Endothelial cell of umbilical vein (primary cell): ENCODE measurements around the gene TOR4A. TPM values are rescaled to one million over a fixed set of nuclear protein-coding genes. Genes with fewer than 3 reads are reported as not detected.

Experiments used
- BruUV-seq: library from RNA; stranded (reverse); fragments of 400-500 nt; replicated peaks from 2 replicates; lab custom pipeline; 2021; lab: Mats Ljungman, UMichigan
- CTCF ChIA-PET: fragments of 300-600, 350-600 bp; sonication (Branson Sonifier 250); formaldehyde crosslinking; loops from one replicate; lab custom pipeline; 2021; ENCODE audit warnings: antibody characterized with exemption, inconsistent platforms; lab: Charles Lee
- POLR2A ChIA-PET: fragments of 300-600, 350-600 bp; sonication (Branson Sonifier 250); formaldehyde crosslinking; loops from one replicate; lab custom pipeline; 2021; ENCODE audit warnings: antibody characterized with exemption, inconsistent platforms; lab: Charles Lee
- DNase-seq: peaks from one replicate; pipeline ENCODE4 v3.0.0-alpha.2; 2011; ENCODE audit warnings: low read depth, low spot score
- FAIRE-seq: peaks from 2 replicates; lab custom pipeline; 2011; peaks lifted over from hg19 to GRCh38; lab: Jason Lieb, UNC
- H2AFZ ChIP-seq: 2 replicates; pipeline ENCODE4 v1.6.0; 2012; ENCODE audit warnings: low read depth, low read length, control low read depth, inconsistent platforms
- H3K27ac ChIP-seq: 2 replicates; pipeline ENCODE4 v1.5.1; 2011; ENCODE audit warnings: low read depth, mild to moderate bottlenecking, control low read depth, low read length, moderate library complexity; ENCODE audit not compliant: insufficient read depth
- H3K27me3 ChIP-seq, 2 experiments: 2 replicates each; pipeline versions ENCODE4 v1.6.0 to v1.6.1; 2011; ENCODE audit warnings: low read length in 2 of 2, mixed read lengths in 1 of 2; ENCODE audit not compliant: control insufficient read depth in 2 of 2, insufficient read depth in 2 of 2
- H3K36me3 ChIP-seq, 2 experiments: 2 replicates in 1 of 2; 3 replicates in 1 of 2; pipeline ENCODE4 v1.5.1; 2011; ENCODE audit warnings: low read length in 2 of 2, mild to moderate bottlenecking in 1 of 2, moderate library complexity in 1 of 2; ENCODE audit not compliant: control insufficient read depth in 2 of 2, insufficient read depth in 2 of 2; ENCODE audit errors: extremely low read depth in 1 of 2
- H3K4me1 ChIP-seq: 3 replicates; pipeline ENCODE4 v1.5.1; 2011; ENCODE audit warnings: mild to moderate bottlenecking, low read length; ENCODE audit not compliant: control insufficient read depth, insufficient read depth; ENCODE audit errors: extremely low read depth
- H3K4me2 ChIP-seq: 2 replicates; pipeline ENCODE4 v1.6.1; 2011; ENCODE audit warnings: low read length, control low read depth, mixed read lengths; ENCODE audit not compliant: insufficient read depth
- H3K4me3 ChIP-seq, 3 experiments: fragments of 200-600 bp in 1 of 3; sonication (generic), shearing (Covaris generic) in 1 of 3; replicated peaks in 1 of 3; 2 replicates each; pipeline ENCODE4 v1.5.1; 2011 to 2016; ENCODE audit warnings: control low read depth in 3 of 3, low read length in 3 of 3, mild to moderate bottlenecking in 2 of 3, inconsistent platforms in 1 of 3, low read depth in 1 of 3, moderate library complexity in 1 of 3; ENCODE audit not compliant: insufficient read depth in 1 of 3
- H3K79me2 ChIP-seq: 2 replicates; pipeline ENCODE4 v1.6.0; 2012; ENCODE audit warnings: low read length, inconsistent platforms; ENCODE audit not compliant: control insufficient read depth, insufficient read depth
- H3K9ac ChIP-seq: replicated peaks from 2 replicates; pipeline ENCODE3; 2011; ENCODE audit warnings: low read length, control low read depth; ENCODE audit not compliant: insufficient read depth; ENCODE audit errors: extremely low read depth
- H3K9me1 ChIP-seq: replicated peaks from 3 replicates; pipeline ENCODE4 v1.6.0; 2011; ENCODE audit warnings: mild to moderate bottlenecking, low read length; ENCODE audit not compliant: control insufficient read depth, insufficient read depth; ENCODE audit errors: extremely low read depth
- H3K9me3 ChIP-seq: replicated peaks from 2 replicates; pipeline ENCODE4 v1.5.1; 2012; ENCODE audit warnings: low read length, inconsistent platforms; ENCODE audit not compliant: control insufficient read depth, insufficient read depth
- H4K20me1 ChIP-seq: replicated peaks from 2 replicates; pipeline ENCODE3; 2011; ENCODE audit warnings: mild to moderate bottlenecking, low read length; ENCODE audit not compliant: control insufficient read depth, insufficient read depth; ENCODE audit errors: extremely low read depth
- EZH2 ChIP-seq: IDR thresholded peaks from 2 replicates; pipeline ENCODE4 v1.6.1; 2012; ENCODE audit warnings: borderline replicate concordance, low read depth, mild to moderate bottlenecking, moderate library complexity, low read length, inconsistent platforms; ENCODE audit not compliant: severe bottlenecking
- FOS ChIP-seq: IDR thresholded peaks from 2 replicates; pipeline ENCODE4 v1.6.1; 2011; ENCODE audit warnings: mild to moderate bottlenecking, low read length, moderate library complexity, borderline replicate concordance; ENCODE audit not compliant: insufficient read depth
- GATA2 ChIP-seq: IDR thresholded peaks from 2 replicates; pipeline ENCODE4 v1.7.0; 2011; ENCODE audit warnings: low read depth, mild to moderate bottlenecking, moderate library complexity, mixed read lengths, low read length; ENCODE audit not compliant: insufficient read length, insufficient read depth
- JUN ChIP-seq: IDR thresholded peaks from 2 replicates; pipeline ENCODE4 v1.6.1; 2011; ENCODE audit warnings: borderline replicate concordance, low read depth; ENCODE audit not compliant: insufficient read length, insufficient read depth
- MYC ChIP-seq: IDR thresholded peaks from one replicate; pipeline ENCODE4 v1.6.1; 2011; ENCODE audit warnings: mild to moderate bottlenecking, low read depth, low read length
- POLR2A ChIP-seq: IDR thresholded peaks from 2 replicates; pipeline ENCODE4 v1.6.1; 2012; ENCODE audit warnings: low read depth, mild to moderate bottlenecking, control low read depth, low read length
- POLR2AphosphoS5 ChIP-seq: IDR thresholded peaks from 2 replicates; pipeline ENCODE4 v1.6.1; 2012; ENCODE audit warnings: low read depth, mild to moderate bottlenecking, control low read depth, low read length, moderate library complexity; ENCODE audit not compliant: insufficient read depth
- dilution Hi-C: fragments of 300-500 bp; cut with MboI; formaldehyde crosslinking; loops from one replicate; pipeline ENCODE4 v1.15.0; 2019; ENCODE audit warnings: low sequenced_read_pairs; ENCODE audit not compliant: extremely low pct_ligation_motif_present
- intact Hi-C: fragments of 100-400 bp; cut with micrococcal nuclease; formaldehyde crosslinking; loops from one replicate; pipeline ENCODE4 v1.10.0; 2022
- polyA plus RNA-seq, 4 experiments: library from polyadenylated mRNA; depleted of rRNA in 3 of 4; stranded (reverse) in 3 of 4; unstranded in 1 of 4; fragments of >200 nt; gene quantifications; 2 replicates each; pipeline versions ENCODE4 v1.2.1 to v1.2.3, GENCODE V29; 2011 to 2012; ENCODE audit warnings: missing spikeins in 1 of 4
- total RNA-seq: library from RNA; stranded (reverse); gene quantifications from 2 replicates; pipeline ENCODE4 v1.2.3, GENCODE V29; 2021
- TF ChIP-seq, protein P1 (sequence below): IDR thresholded peaks from 2 replicates; pipeline ENCODE4 v1.6.1; 2011; ENCODE audit not compliant: insufficient read depth, insufficient read length
- TF ChIP-seq, protein P2 (sequence below), 2 donors: IDR thresholded peaks; 1 replicate in 1 of 2; 2 replicates in 1 of 2; pipeline ENCODE4 v1.5.1; 2011; ENCODE audit warnings: low read length in 2 of 2, mild to moderate bottlenecking in 2 of 2, moderate library complexity in 2 of 2, control low read depth in 1 of 2, inconsistent platforms in 1 of 2, low read depth in 1 of 2; ENCODE audit not compliant: insufficient read depth in 1 of 2; ENCODE audit errors: extremely low read depth in 1 of 2

TOR4A gene
- total and polyA plus RNA-seq, 2 donors (not counting 3 experiments of a cell fraction or from before 2014, with no cell fraction given): 32.4 to 48.0 TPM

DNA sequence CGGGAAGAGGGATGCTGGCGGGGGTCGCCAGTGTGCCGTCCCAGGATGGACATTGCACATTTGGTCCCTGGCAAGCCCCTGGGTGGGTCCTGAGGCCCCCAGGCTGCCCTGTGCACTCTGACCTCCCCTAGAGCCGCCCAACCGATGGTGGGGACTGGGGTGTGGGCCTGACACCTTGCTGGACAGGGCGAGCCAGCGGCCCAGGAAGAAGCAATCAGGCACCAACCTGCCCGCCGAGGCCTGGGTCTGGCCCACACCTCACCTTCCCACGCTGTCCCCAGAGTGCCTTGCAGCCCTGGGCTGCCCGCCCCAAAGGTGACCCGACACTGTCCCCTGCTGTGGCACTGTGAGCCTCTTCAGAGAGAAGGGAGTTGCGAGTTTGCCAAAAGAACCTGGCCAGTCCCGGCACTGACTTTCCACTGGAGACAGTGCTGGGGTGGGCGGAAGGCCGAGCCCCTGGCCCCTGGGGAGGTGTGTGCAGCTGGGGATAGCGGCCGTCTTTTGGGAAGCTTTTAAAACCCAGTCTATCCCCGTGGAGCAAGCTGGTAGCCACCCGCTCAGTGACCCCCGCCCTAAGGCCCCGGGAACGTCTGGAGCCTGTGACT, 36.5 kb downstream of the TOR4A start:
- H3K27me3 ChIP-seq: no peaks in the 10 kb centered on the region
- no peaks in the 10 kb centered on the region for H3K79me2 ChIP-seq
- no peak overlapping the region for H3K4me3 ChIP-seq
- H3K36me3 ChIP-seq: no peaks in the 10 kb centered on the region
- intact Hi-C loops: no loop called here
- H3K9me3 ChIP-seq: no peaks in the 10 kb centered on the region
- TF ChIP-seq MYC (no peak), FOS (no peak), EZH2 (no peak), POLR2A (no peak), POLR2AphosphoS5 (no peak), GATA2 (no peak), JUN (no peak)
- TF ChIP-seq, protein P1, sequence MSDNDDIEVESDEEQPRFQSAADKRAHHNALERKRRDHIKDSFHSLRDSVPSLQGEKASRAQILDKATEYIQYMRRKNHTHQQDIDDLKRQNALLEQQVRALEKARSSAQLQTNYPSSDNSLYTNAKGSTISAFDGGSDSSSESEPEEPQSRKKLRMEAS: no peak
- TF ChIP-seq, protein P2, sequence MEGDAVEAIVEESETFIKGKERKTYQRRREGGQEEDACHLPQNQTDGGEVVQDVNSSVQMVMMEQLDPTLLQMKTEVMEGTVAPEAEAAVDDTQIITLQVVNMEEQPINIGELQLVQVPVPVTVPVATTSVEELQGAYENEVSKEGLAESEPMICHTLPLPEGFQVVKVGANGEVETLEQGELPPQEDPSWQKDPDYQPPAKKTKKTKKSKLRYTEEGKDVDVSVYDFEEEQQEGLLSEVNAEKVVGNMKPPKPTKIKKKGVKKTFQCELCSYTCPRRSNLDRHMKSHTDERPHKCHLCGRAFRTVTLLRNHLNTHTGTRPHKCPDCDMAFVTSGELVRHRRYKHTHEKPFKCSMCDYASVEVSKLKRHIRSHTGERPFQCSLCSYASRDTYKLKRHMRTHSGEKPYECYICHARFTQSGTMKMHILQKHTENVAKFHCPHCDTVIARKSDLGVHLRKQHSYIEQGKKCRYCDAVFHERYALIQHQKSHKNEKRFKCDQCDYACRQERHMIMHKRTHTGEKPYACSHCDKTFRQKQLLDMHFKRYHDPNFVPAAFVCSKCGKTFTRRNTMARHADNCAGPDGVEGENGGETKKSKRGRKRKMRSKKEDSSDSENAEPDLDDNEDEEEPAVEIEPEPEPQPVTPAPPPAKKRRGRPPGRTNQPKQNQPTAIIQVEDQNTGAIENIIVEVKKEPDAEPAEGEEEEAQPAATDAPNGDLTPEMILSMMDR (IDR thresholded peaks at IDR 0.05; ENCODE audit: extremely low read depth in 1 of 2, insufficient read depth in 1 of 2, low read depth in 1 of 2, low read length in 2 of 2): no peak
- CTCF ChIA-PET: interaction anchor here (1.9 kb wide), 1 partner anchor 12 kb away, joined by 14 read pairs; the partner anchor contains the start of gene NRARP
- H3K9me1 ChIP-seq: no peaks in the 10 kb centered on the region
- BruUV-seq: no TSS peak
- H3K4me2 ChIP-seq: no peak overlapping the region
- H3K9ac ChIP-seq: no peak overlapping the region
- H3K4me1 ChIP-seq: peaks cover 9% of the 10 kb centered on the region
- DNase-seq (no peak), FAIRE-seq (no peak)
- H3K27ac ChIP-seq: no peak overlapping the region
- H2AFZ ChIP-seq: no peak overlapping the region
- no peaks in the 10 kb centered on the region for H4K20me1 ChIP-seq
- POLR2A ChIA-PET: no interaction called here
- dilution Hi-C loops: no loop called here
